Suprapubic skin (tissue), 4 donors: ENCODE results near the gene SLC6A6. TPM values are rescaled to one million over a fixed set of nuclear protein-coding genes. Genes with fewer than 3 reads are reported as not detected.

ENCODE experiments used
- DNase-seq, 2 donors: peaks; one replicate each; pipeline ENCODE4 v3.0.0-alpha.2; 2019; ENCODE audit warnings: low spot score in 2 of 2
- H3K27ac ChIP-seq: fragments of 200-600 bp; sonication (generic); one replicate; pipeline ENCODE4 v1.5.1; 2019
- H3K27me3 ChIP-seq: fragments of 200-600 bp; sonication (generic); one replicate; pipeline ENCODE4 v1.5.1; 2019
- H3K36me3 ChIP-seq: fragments of 200-600 bp; sonication (generic); one replicate; pipeline ENCODE4 v1.5.1; 2019
- H3K4me1 ChIP-seq: fragments of 200-600 bp; sonication (generic); one replicate; pipeline ENCODE4 v1.5.1; 2019
- H3K4me3 ChIP-seq: fragments of 200-600 bp; sonication (generic); one replicate; pipeline ENCODE4 v1.5.1; 2019; ENCODE audit warnings: mild to moderate bottlenecking
- H3K9me3 ChIP-seq: fragments of 200-600 bp; sonication (generic); one replicate; pipeline ENCODE4 v1.5.1; 2019
- EP300 ChIP-seq: sonication (generic); formaldehyde crosslinking; IDR thresholded peaks from one replicate; pipeline ENCODE4 v1.6.1; 2017; ENCODE audit warnings: antibody characterized with exemption
- POLR2A ChIP-seq, 2 donors: fragments of 450-650 bp; IDR thresholded peaks; one replicate each; pipeline ENCODE4 v1.6.1; 2017; ENCODE audit warnings: antibody characterized with exemption in 2 of 2, mild to moderate bottlenecking in 2 of 2, moderate library complexity in 2 of 2
- POLR2AphosphoS5 ChIP-seq, 3 donors: sonication (generic); formaldehyde crosslinking; IDR thresholded peaks; one replicate each; pipeline ENCODE4 v1.6.1; 2017; ENCODE audit warnings: antibody characterized with exemption in 3 of 3
- WGBS: methylation state at CpG from one replicate; pipeline ENCODE4 v1.1.5; 2018; 5-methylcytosine and 5-hydroxymethylcytosine counted together
- total RNA-seq, 4 donors: library from RNA; depleted of rRNA; stranded (reverse); fragments of >200 nt; gene quantifications; one replicate each; pipeline ENCODE4 v1.1.0, GENCODE V29; 2016
- TF ChIP-seq, protein P1 (sequence below), 2 donors: fragments of 200-600 bp in 1 of 2; fragments of 450-650 bp in 1 of 2; sonication (generic) in 1 of 2; IDR thresholded peaks; one replicate each; pipeline ENCODE4 v1.5.1; 2016 to 2019; ENCODE audit warnings: antibody characterized with exemption in 2 of 2, mild to moderate bottlenecking in 1 of 2, moderate library complexity in 1 of 2

SLC6A6 gene
- total RNA-seq, 4 donors from 2014 or later = 85.4 to 149 (median 102) TPM

DNA sequence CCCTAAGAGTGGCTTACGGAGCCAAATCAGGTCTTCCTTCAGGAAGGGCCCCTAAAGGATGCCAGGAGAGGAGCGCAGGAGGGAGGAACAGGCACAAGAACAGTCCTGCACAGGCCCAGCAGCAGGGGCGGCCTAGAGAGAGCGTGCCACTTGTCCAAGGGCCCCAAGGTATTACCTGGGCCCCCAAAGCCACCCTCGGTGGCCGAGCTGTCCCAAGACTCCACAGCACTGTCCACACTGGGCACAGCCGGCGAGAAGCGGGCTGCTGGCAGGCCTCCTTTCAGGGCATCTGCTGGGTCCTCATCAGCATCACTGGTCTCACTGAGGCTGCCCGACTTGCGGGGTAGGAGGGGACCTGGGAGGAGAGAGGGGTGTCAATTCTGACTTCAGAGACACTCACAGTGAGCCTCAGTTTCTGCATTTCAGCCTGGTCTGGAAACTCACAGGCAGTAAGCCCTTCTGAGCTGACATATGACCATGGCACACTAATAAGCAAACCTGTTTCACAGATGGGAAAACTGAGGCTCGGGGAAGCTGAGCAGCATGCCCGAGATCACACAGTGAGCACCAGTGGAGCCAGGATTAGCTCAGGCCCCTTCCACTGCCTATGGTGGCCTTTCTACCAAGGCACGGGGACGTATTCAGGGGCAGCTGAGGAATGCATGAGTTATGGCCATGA, 104.4 kb downstream of the SLC6A6 start:
- H3K27ac ChIP-seq = no peak overlapping the region
- TF ChIP-seq EP300 (no peak), POLR2A (IDR thresholded peaks at IDR 0.05) (no peak), POLR2AphosphoS5 (IDR thresholded peaks at IDR 0.05) (no peak)
- TF ChIP-seq, protein P1, sequence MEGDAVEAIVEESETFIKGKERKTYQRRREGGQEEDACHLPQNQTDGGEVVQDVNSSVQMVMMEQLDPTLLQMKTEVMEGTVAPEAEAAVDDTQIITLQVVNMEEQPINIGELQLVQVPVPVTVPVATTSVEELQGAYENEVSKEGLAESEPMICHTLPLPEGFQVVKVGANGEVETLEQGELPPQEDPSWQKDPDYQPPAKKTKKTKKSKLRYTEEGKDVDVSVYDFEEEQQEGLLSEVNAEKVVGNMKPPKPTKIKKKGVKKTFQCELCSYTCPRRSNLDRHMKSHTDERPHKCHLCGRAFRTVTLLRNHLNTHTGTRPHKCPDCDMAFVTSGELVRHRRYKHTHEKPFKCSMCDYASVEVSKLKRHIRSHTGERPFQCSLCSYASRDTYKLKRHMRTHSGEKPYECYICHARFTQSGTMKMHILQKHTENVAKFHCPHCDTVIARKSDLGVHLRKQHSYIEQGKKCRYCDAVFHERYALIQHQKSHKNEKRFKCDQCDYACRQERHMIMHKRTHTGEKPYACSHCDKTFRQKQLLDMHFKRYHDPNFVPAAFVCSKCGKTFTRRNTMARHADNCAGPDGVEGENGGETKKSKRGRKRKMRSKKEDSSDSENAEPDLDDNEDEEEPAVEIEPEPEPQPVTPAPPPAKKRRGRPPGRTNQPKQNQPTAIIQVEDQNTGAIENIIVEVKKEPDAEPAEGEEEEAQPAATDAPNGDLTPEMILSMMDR (IDR thresholded peaks at IDR 0.05) = no peak
- H3K4me1 ChIP-seq = peaks cover 3% of the 10 kb centered on the region
- H3K27me3 ChIP-seq = no peaks in the 10 kb centered on the region
- H3K4me3 ChIP-seq = no peak overlapping the region
- H3K9me3 ChIP-seq = no peaks in the 10 kb centered on the region
- no peaks in the 10 kb centered on the region for H3K36me3 ChIP-seq
- 83% methylated on average over 5 of the region's 15 CpGs for WGBS
- DNase-seq = peak in 1 of 2 donors; percentile 47

DNA sequence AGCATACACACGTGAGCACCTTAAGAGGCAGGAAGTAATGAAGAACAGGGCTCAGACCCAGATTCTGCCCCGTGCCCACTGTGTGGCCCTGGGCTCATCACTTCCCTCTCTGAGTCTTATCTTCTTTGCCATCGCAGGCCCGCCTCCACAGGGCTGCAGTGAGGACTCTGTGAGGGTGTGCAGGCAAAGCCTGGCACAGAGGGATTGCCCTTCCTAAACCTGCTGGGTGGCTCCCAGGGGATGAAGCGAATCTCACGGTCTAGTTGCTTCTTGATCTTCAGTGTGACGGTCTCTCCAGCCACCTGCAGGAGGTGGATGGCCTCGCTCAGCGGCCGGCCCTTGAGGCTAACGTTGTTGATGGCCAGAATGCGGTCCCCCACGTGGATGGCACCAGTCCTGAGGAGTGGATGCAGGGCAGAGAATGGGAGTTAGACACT, 104.9 kb downstream of the SLC6A6 start:
- H3K27me3 ChIP-seq = no peaks in the 10 kb centered on the region
- H3K4me1 ChIP-seq = peaks cover 3% of the 10 kb centered on the region
- H3K4me3 ChIP-seq = no peak overlapping the region
- H3K9me3 ChIP-seq = no peaks in the 10 kb centered on the region
- DNase-seq = peak in 1 of 2 donors; percentile 59
- WGBS = 81% methylated on average over 12 of the region's 13 CpGs
- no peak for TF ChIP-seq POLR2A (IDR thresholded peaks at IDR 0.05)
- TF ChIP-seq EP300 = no peak
- TF ChIP-seq POLR2AphosphoS5 (IDR thresholded peaks at IDR 0.05) = no peak
- TF ChIP-seq, protein P1 (IDR thresholded peaks at IDR 0.05) = no peak
- H3K27ac ChIP-seq = no peak overlapping the region
- H3K36me3 ChIP-seq = no peaks in the 10 kb centered on the region

DNA sequence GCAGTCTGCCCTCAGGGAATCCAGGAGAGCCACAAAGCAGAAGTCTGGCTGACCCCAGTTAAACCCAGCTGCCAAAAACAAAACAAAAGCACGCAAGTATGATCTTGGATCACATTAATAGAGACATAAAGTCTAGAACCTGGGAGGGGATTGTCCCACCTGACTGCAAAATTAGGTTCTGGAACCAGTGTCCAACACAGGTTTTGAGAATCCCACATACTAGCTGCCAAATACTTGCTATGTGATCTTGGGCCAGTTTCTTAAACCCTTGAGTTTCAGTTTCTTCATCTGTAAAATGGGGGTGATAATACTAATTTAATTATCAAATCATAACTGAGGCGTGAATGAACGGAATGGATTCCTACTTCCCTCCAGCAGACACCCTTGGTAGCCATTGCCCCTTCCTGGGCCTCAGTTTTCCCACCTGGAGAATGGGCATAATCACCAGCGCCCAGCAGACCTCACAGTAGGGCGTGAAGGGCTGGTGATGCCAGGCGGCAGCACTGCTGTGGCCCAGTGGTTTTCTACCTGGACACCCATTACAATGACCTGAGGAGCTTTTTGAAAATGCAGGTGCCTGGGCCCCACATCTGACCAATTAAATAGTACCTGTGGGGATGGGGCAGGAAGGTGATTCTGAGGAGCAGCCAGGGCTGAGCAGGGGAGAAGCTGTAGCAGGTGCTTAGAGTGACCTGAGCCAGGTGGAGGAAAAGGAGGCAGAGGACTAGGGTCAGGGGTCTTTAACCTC, 105.5 kb downstream of the SLC6A6 start:
- Histone ChIP-seq H3K4me1 (peaks cover 3% of the 10 kb centered on the region), H3K27me3 (no peaks in the 10 kb centered on the region), H3K9me3 (no peaks in the 10 kb centered on the region), H3K27ac (no peak overlapping the region), H3K36me3 (no peaks in the 10 kb centered on the region), H3K4me3 (no peak overlapping the region)
- TF ChIP-seq, protein P1 (IDR thresholded peaks at IDR 0.05) = no peak
- TF ChIP-seq POLR2AphosphoS5 (IDR thresholded peaks at IDR 0.05) = no peak
- TF ChIP-seq EP300 = no peak
- no peak for TF ChIP-seq POLR2A (IDR thresholded peaks at IDR 0.05)
- 89% methylated on average over 6 of the region's 6 CpGs for WGBS
- DNase-seq = peak in 1 of 2 donors; percentile 47

DNA sequence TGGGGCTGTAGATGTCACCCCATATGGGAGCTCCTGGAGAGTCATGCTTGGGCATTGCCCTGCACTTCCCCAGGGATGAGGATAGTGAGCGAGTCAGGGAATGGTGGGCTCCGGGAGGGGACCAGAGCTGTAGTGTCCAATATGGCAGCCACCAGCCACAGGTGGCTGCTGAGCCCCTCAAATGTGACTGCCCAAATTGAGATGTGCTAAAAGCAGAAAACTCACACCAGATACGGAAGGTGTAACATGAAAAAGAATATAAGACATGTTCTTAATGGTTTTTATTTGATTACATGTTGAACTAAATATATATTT, 106.1 kb downstream of the SLC6A6 start:
- DNase-seq = peak in 1 of 2 donors; percentile 52
- 39% methylated on average over 3 of the region's 3 CpGs for WGBS
- Histone ChIP-seq H3K36me3 (no peaks in the 10 kb centered on the region), H3K27ac (no peak overlapping the region), H3K27me3 (no peaks in the 10 kb centered on the region), H3K4me3 (no peak overlapping the region), H3K9me3 (no peaks in the 10 kb centered on the region), H3K4me1 (peaks cover 3% of the 10 kb centered on the region)
- TF ChIP-seq, protein P1 (IDR thresholded peaks at IDR 0.05) = no peak
- TF ChIP-seq POLR2AphosphoS5 (IDR thresholded peaks at IDR 0.05) (no peak), EP300 (no peak), POLR2A (IDR thresholded peaks at IDR 0.05) (no peak)
